HEK293 (cell line): Measurements from ENCODE around the gene MACROH2A1.

Source experiments
- CTCF ChIA-PET: fragments of 350-600 bp; formaldehyde crosslinking; extraction: SDS; loops from one replicate; lab custom pipeline; 2021; ENCODE audit warnings: antibody characterized with exemption; lab: Yijun Ruan, JAX
- POLR2A ChIA-PET: fragments of 300-600 bp; formaldehyde crosslinking; extraction: SDS; loops from one replicate; lab custom pipeline; 2020; ENCODE audit warnings: antibody characterized with exemption, inconsistent platforms; lab: Yijun Ruan, JAX
- H3K27ac ChIP-seq: fragments of 200-500 bp; sonication (Bioruptor generic); 2 replicates; pipeline ENCODE4 v1.5.1; 2014; ENCODE audit warnings: low read depth, low read length, control low read depth, inconsistent platforms; ENCODE audit errors: extremely low read depth
- H3K36me3 ChIP-seq, 2 experiments: fragments of 200-500 bp in 1 of 2; sonication (Bioruptor generic) in 1 of 2; 1 replicate in 1 of 2; 2 replicates in 1 of 2; pipeline ENCODE4 v1.5.1; 2014 to 2017; ENCODE audit warnings: inconsistent platforms in 2 of 2, low read length in 2 of 2; ENCODE audit not compliant: control insufficient read depth in 2 of 2, insufficient read depth in 1 of 2
- H3K4me1 ChIP-seq: fragments of 200-500 bp; sonication (Bioruptor generic); 2 replicates; pipeline ENCODE4 v1.5.1; 2014; ENCODE audit warnings: mild to moderate bottlenecking, low read length, inconsistent platforms; ENCODE audit not compliant: control insufficient read depth, insufficient read depth
- H3K4me3 ChIP-seq: 2 replicates; pipeline ENCODE4 v1.5.1; 2011; ENCODE audit warnings: low read depth, mild to moderate bottlenecking, control low read depth, low read length, moderate library complexity
- H3K9me3 ChIP-seq: fragments of 200-500 bp; sonication (Bioruptor generic); 2 replicates; pipeline ENCODE4 v1.5.1; 2014; ENCODE audit warnings: low read depth, low read length, inconsistent platforms; ENCODE audit not compliant: control insufficient read depth, insufficient read depth
- AEBP2 ChIP-seq: fragments of 450-650 bp; formaldehyde crosslinking; IDR thresholded peaks from 2 replicates; pipeline ENCODE4 v1.5.1; 2016; ENCODE audit warnings: missing biosample characterization, missing genetic modification characterization, borderline replicate concordance
- KLF1 ChIP-seq: fragments of 450-650 bp; formaldehyde crosslinking; IDR thresholded peaks from 2 replicates; pipeline ENCODE4 v1.5.1; 2016; ENCODE audit warnings: missing biosample characterization, missing genetic modification characterization
- KLF8 ChIP-seq: fragments of 450-650 bp; formaldehyde crosslinking; IDR thresholded peaks from 2 replicates; pipeline ENCODE4 v1.5.1; 2016; ENCODE audit warnings: missing biosample characterization, missing genetic modification characterization
- KLF9 ChIP-seq: fragments of 450-650 bp; formaldehyde crosslinking; IDR thresholded peaks from 2 replicates; pipeline ENCODE4 v1.5.1; 2016; ENCODE audit warnings: missing biosample characterization, missing genetic modification characterization, low read depth
- OVOL3 ChIP-seq: fragments of 450-650 bp; formaldehyde crosslinking; IDR thresholded peaks from 2 replicates; pipeline ENCODE4 v1.5.1; 2016; ENCODE audit warnings: missing biosample characterization, missing genetic modification characterization
- PRDM6 ChIP-seq: fragments of 450-650 bp; formaldehyde crosslinking; IDR thresholded peaks from 2 replicates; pipeline ENCODE4 v1.5.1; 2017; ENCODE audit warnings: missing biosample characterization, missing genetic modification characterization
- SP2 ChIP-seq: fragments of 450-650 bp; formaldehyde crosslinking; IDR thresholded peaks from 2 replicates; pipeline ENCODE4 v1.5.1; 2016; ENCODE audit warnings: missing biosample characterization, missing genetic modification characterization
- ZFP41 ChIP-seq: fragments of 450-650 bp; formaldehyde crosslinking; IDR thresholded peaks from 2 replicates; pipeline ENCODE4 v1.5.1; 2016; ENCODE audit warnings: missing biosample characterization, missing genetic modification characterization, borderline replicate concordance
- ZIC2 ChIP-seq: fragments of 450-650 bp; formaldehyde crosslinking; IDR thresholded peaks from 2 replicates; pipeline ENCODE4 v1.5.1; 2016; ENCODE audit warnings: missing biosample characterization, missing genetic modification characterization
- ZNF148 ChIP-seq: fragments of 450-650 bp; formaldehyde crosslinking; IDR thresholded peaks from 2 replicates; pipeline ENCODE4 v1.5.0; 2017; ENCODE audit warnings: missing biosample characterization, missing genetic modification characterization, borderline replicate concordance
- ZNF19 ChIP-seq: fragments of 450-650 bp; formaldehyde crosslinking; IDR thresholded peaks from 2 replicates; pipeline ENCODE4; 2016; ENCODE audit warnings: missing biosample characterization, missing genetic modification characterization, low read depth
- ZNF518A ChIP-seq: fragments of 450-650 bp; formaldehyde crosslinking; conservative IDR thresholded peaks from 2 replicates; pipeline ENCODE4 v1.5.1; 2016; ENCODE audit warnings: low read depth, missing biosample characterization, missing genetic modification characterization
- ZNF521 ChIP-seq: fragments of 450-650 bp; formaldehyde crosslinking; IDR thresholded peaks from 2 replicates; pipeline ENCODE4 v1.5.1; 2017; ENCODE audit warnings: missing biosample characterization, mild to moderate bottlenecking, missing genetic modification characterization
- ZNF610 ChIP-seq: fragments of 450-650 bp; formaldehyde crosslinking; IDR thresholded peaks from 2 replicates; pipeline ENCODE4 v1.5.1; 2016; ENCODE audit warnings: missing biosample characterization, missing genetic modification characterization, borderline replicate concordance
- ZNF692 ChIP-seq: fragments of 450-650 bp; formaldehyde crosslinking; IDR thresholded peaks from 2 replicates; pipeline ENCODE4 v1.5.1; 2016; ENCODE audit warnings: missing biosample characterization, missing genetic modification characterization
- ZNF768 ChIP-seq: fragments of 450-650 bp; formaldehyde crosslinking; IDR thresholded peaks from 2 replicates; pipeline ENCODE4 v1.5.1; 2018; ENCODE audit warnings: missing biosample characterization, mild to moderate bottlenecking, missing genetic modification characterization
- ZXDB ChIP-seq: fragments of 450-650 bp; formaldehyde crosslinking; IDR thresholded peaks from 2 replicates; pipeline ENCODE4 v1.5.1; 2016; ENCODE audit warnings: missing biosample characterization, missing genetic modification characterization
- TF ChIP-seq, protein P1 (sequence below): fragments of 450-650 bp; formaldehyde crosslinking; IDR thresholded peaks from 2 replicates; pipeline ENCODE4 v1.5.1; 2017; ENCODE audit warnings: missing biosample characterization, missing genetic modification characterization

The MACROH2A1 gene

DNA sequence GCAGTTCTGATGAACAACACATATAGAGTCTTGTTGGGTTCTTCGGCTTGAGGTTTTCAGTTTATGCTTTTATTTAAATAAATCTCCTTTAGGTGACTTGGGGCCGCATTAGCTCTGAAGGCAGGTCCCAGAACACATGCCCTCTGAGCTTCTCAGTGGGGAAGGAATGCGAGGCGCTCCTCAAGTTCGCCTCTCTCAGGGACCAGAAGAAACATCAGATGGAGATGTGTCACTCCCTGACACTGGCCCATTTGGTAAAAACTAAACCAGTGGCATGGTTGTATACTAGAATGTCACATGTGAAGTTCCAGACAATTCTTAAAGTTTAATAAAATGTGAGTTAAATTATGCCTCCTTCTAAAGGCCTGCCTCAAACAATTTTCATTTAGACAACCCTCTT is 1.9 kb downstream of the MACROH2A1 start:
- peaks cover 25% of the 10 kb centered on the region for H3K4me1 ChIP-seq

GRCh38 chr5:135396459-135397055 is 2.5 kb downstream of the MACROH2A1 start:
- H3K9me3 ChIP-seq, result no peaks in the 10 kb centered on the region
- peaks cover 0 to 24% of the 10 kb centered on the region in 2 experiments; a peak in 1 of 3 replicates for H3K36me3 ChIP-seq
- no peak overlapping the region for H3K27ac ChIP-seq
- H3K4me1 ChIP-seq, result peaks cover 25% of the 10 kb centered on the region
- ChIA-PET CTCF (interaction anchor here (0.9 kb wide), 1 partner anchor 320 kb away, joined by 3 read pairs; no protein-coding TSS in a partner anchor), POLR2A (interaction anchor here (1.1 kb wide), 1 partner anchor 14 kb away, joined by 3 read pairs; no protein-coding TSS in a partner anchor)
- H3K4me3 ChIP-seq, result no peak overlapping the region
- no peak for TF ChIP-seq ZNF692 (tag by site-specific recombination)
- no peak for TF ChIP-seq PRDM6 (tag by site-specific recombination)
- no peak for TF ChIP-seq ZXDB (tag by site-specific recombination)
- no peak for TF ChIP-seq ZIC2
- no peak for TF ChIP-seq KLF1 (tag by site-specific recombination)
- TF ChIP-seq ZNF148 (tag by site-specific recombination), result no peak
- no peak for TF ChIP-seq ZNF518A
- TF ChIP-seq, protein P1, sequence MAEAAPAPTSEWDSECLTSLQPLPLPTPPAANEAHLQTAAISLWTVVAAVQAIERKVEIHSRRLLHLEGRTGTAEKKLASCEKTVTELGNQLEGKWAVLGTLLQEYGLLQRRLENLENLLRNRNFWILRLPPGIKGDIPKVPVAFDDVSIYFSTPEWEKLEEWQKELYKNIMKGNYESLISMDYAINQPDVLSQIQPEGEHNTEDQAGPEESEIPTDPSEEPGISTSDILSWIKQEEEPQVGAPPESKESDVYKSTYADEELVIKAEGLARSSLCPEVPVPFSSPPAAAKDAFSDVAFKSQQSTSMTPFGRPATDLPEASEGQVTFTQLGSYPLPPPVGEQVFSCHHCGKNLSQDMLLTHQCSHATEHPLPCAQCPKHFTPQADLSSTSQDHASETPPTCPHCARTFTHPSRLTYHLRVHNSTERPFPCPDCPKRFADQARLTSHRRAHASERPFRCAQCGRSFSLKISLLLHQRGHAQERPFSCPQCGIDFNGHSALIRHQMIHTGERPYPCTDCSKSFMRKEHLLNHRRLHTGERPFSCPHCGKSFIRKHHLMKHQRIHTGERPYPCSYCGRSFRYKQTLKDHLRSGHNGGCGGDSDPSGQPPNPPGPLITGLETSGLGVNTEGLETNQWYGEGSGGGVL (tag by site-specific recombination), result no peak
- no peak for TF ChIP-seq ZNF19 (tag by site-specific recombination)
- TF ChIP-seq KLF9, result no peak
- no peak for TF ChIP-seq ZNF610 (tag by site-specific recombination)
- no peak for TF ChIP-seq AEBP2 (tag by site-specific recombination)

More for the DNA sequence above, 1.9 kb downstream of the MACROH2A1 start:
- Histone ChIP-seq H3K36me3 (peaks cover 0 to 19% of the 10 kb centered on the region in 2 experiments; a peak in 1 of 3 replicates), H3K4me3 (no peak overlapping the region), H3K27ac (no peak overlapping the region), H3K9me3 (no peaks in the 10 kb centered on the region)
- ChIA-PET POLR2A (interaction anchor here (1.1 kb wide), 1 partner anchor 14 kb away, joined by 3 read pairs; no protein-coding TSS in a partner anchor), CTCF (interaction anchor here (0.9 to 1.3 kb wide), 2 partner anchors 29 to 320 kb away, joined by 3 to 5 read pairs; no protein-coding TSS in a partner anchor)
- no peak for TF ChIP-seq ZFP41 (tag by site-specific recombination)
- no peak for TF ChIP-seq ZNF768 (tag by site-specific recombination)
- no peak for TF ChIP-seq SP2
- no peak for TF ChIP-seq ZNF521 (tag by site-specific recombination)
- TF ChIP-seq KLF8 (tag by site-specific recombination), result no peak
- TF ChIP-seq OVOL3, result no peak
